Effector CD4-positive, alpha-beta T cell (primary cell): ENCODE results near the gene SMARCAL1.

Experiments used
- DNase-seq: peaks from one replicate; pipeline ENCODE4 v3.0.0-alpha.2; 2020

The SMARCAL1 gene

GRCh38 chr2:216392945-216393840 lies 19.1 kb upstream of the SMARCAL1 start:
- no peak for DNase-seq

GRCh38 chr2:216394881-216395280 lies 17.4 kb upstream of the SMARCAL1 start:
- DNase-seq, result no peak

GRCh38 chr2:216399621-216400020 lies 12.7 kb upstream of the SMARCAL1 start:
- DNase-seq, result no peak

DNA sequence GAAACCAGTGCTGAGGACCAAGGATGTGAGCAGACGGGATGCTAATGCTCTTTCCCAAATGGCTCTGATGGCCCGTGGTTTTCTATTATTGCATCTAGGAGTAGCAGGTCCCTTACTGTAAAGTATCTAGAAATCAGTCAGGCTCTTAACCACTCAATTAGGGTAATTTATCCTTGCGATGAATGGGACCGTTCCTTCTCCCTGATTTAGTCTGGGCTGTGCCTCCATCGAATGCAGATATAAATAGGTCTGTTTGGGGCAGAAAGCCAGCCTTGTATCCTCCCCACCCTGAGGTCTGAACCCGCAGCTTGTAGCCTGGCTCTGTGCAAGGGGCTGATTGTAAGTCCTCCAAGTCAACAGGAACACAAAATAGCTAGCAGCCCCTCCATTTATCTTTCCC lies 9.5 kb upstream of the SMARCAL1 start:
- no peak for DNase-seq

GRCh38 chr2:216404010-216404618 lies 8.2 kb upstream of the SMARCAL1 start:
- peak; percentile 26 for DNase-seq

DNA sequence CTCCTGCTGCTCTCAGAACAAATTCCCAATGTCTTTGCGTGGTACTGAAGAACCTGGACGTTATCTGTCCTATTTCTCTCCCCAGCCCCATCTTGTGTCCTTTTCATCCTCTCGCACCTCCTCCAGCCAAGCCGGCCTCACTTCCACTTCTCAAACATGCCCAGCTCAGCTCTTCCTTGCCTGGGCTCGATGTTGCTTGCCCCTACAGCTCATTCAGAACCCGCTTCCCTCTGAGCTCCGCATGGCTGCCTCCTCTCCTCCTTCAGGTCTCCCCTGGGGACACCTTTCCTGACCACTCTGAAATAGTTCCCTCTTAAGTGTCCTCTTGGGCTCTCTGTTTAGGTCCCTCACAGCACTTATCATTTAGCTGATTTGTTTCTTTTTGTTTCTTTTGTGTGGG lies 6.7 kb upstream of the SMARCAL1 start:
- no peak for DNase-seq

GRCh38 chr2:216406826-216407225 lies 5.5 kb upstream of the SMARCAL1 start:
- no peak for DNase-seq

- no peak for DNase-seq
Observed at GRCh38 chr2:216408426-216409290, 3.6 kb upstream of the SMARCAL1 start.

DNA sequence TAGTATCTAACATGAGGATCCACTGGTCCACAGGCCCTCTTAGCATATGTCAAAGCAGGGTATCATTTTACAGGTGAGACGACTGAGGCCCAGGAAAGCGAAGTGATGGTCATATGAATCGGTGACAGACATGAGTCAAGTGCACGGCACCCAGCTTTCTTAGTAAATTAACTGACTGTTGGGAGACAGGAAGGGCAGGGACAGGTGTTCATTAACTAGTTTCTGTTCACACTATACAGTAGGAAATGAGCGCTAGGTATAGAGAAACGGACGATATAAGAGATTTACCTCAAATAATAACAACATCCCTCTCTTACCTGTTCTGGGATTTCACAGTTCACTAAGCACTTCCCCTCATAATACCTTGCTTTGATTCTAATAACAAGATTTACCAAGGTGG lies 1.7 kb upstream of the SMARCAL1 start:
- no peak for DNase-seq

DNA sequence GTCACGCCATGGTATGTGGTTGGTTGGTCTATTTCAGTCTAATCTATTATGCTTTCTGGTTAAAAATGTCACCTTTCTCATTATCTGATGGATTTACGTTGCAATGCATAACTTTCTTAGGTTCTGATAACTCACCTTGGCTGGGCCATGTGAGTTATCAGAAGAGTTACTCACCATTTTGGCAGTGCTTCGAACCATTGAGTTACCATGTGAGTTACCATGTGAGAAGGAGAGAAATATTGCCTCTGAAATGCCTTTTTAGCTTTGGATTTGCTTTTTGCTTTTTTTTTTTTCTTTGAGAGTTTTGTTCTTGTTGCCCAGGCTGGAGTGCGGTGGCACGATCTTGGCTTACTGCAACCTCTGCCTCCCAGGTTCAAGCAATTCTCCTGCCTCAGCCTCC lies 1.6 kb downstream of the SMARCAL1 start:
- no peak for DNase-seq

DNA sequence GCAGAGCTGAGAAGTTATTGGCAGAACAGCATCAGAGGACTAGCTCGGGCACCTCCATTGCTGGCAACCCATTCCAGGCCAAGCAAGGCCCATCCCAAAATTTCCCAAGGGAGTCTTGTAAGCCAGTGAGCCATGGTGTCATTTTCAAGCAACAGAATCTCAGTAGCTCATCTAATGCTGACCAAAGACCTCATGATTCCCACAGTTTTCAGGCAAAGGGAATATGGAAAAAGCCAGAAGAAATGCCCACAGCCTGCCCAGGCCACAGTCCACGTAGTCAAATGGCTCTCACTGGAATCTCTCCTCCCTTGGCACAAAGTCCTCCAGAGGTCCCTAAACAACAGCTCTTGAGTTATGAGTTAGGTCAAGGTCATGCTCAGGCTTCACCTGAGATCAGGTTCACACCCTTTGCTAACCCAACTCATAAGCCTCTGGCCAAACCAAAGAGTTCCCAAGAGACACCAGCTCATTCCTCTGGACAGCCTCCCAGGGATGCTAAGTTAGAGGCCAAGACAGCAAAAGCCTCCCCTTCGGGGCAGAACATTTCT lies 2.6 kb downstream of the SMARCAL1 start:
- no peak for DNase-seq

DNA sequence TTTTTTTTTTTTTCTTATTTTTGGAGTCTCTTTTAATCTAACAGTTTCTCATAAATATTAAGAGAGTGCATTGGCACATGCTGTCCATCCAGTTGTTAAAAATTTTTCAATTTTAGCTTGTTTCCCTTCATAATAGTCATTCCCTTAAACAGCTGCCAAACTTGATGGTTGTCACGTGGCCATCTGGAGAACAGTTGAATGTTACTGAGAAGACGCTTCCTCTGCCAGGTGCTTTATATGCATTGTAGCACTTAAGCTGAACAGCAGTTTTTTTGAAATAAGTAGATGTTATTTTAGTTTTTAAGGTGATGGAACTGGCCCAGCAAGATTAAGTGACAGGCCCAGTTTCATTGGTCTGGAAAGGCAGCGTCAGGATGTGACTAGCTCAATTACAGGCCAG lies 3.3 kb downstream of the SMARCAL1 start:
- DNase-seq, result no peak

GRCh38 chr2:216416571-216417307 lies 4.5 kb downstream of the SMARCAL1 start:
- DNase-seq, result no peak

- DNase-seq, result no peak
Observed at GRCh38 chr2:216418981-216419380, 6.7 kb downstream of the SMARCAL1 start.

DNA sequence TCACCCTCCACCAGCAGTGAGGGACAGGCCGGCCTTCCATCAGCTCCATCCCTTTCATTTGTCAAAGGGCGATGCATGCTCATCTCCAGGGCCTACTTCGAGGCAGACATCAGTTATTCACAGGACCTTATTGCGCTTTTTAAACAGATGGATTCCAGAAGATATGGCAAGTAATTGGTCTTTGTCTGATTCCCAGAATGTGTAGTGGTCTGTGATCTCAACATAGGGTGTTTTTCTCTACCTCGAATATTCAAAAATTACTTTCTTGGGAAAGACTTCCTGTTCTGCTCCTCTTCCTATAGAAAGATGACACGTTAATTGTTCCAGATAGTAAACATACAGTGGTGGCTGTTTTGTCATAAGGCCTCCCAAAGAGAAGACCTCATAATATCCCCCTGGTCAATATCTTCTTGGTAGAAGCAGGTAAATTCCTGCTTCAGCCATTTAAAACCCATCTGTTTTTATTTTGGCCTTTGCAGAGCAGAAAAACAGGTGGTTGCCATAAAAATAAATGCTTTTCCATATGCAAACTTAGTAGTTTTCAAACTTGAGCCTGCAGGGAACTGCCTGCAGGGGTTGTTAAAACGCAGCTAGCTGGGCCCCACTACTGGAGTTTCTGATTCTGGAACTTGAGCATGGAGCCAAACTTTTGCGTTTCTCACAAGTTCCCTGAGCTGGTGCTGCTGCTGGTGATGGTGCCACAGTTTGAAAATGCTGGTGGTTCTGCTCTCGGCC lies 8.2 kb downstream of the SMARCAL1 start:
- DNase-seq, result no peak

DNA sequence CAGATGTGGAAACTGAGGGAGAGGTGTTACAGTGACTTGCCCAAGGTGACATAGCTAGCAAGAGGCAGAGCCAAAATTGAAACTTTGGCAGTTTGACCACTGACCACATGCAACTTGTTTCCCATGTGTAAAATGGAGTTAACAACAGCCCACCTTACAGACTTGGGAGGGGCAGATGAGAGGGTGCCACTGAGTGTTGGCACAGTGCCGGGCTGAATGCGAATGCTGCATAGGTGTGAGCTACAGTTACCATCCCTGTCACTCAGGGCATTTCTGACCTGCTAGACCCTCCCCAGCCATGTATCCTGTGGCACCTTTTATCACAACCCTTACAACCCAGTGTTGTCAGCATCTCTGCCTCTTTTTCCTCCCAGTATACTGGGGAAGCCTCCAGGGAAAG lies 10.8 kb downstream of the SMARCAL1 start:
- DNase-seq, result no peak

- no peak for DNase-seq
Observed at GRCh38 chr2:216424274-216424673, 12.0 kb downstream of the SMARCAL1 start.

DNA sequence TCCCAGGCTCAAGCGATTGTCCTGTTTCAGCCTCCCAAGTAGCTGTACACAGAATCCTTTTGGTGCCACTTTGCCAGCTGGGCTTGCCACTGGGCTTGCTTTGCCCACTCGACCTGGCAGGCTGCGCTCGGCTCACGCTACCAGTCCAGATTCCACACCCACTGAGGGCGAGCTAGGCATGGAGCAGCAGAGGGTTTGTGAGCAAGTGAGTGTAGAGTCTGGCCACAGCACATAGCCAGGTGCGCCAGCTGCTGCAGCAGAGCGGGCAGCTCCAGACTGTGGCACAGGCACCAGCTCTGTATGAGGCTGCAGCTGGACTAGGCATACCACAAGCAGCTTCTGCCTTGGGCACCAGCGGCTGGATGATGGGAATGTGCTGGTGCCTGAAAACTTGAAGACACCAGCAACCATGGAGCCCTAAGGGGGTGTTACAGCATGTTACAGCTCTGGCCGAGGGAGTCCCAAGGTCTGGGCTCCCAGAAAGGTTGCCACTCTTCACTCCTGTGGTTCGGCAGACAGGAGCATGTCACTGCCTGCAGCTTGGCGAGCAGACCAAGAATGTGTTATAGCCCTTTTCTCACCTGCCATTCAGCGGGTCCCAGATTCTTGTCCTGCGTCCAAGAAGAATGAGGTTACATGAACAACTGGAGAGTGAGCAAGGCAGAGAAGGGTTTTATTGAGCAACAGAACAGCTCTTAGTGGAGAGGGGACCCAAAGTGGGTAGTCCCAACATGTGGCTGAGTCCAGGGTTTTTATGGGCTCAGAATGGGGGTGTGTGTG lies 12.9 kb downstream of the SMARCAL1 start:
- DNase-seq, result no peak

GRCh38 chr2:216426166-216426777 lies 14.0 kb downstream of the SMARCAL1 start:
- DNase-seq, result no peak

GRCh38 chr2:216426938-216427337 lies 14.7 kb downstream of the SMARCAL1 start:
- no peak for DNase-seq
